ENCODE results near the gene ZKSCAN8.

DNA sequence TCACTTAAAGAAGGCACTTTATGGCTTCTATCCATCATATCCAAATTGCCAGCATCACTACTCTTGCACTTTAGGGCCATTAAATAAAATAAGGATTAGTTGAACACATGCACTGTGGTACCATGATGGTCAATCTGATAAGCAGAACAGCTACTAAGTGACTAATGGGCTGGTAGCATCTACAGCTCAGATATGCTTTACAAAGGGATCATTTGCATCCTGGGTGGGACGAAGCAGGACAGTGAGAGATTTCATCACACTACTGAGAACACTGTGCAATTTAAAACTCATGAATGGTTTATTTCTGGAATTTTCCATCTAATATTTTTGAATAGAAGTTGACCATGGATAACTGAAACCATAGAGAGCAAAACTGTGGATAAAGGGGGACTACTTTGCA, 58.3 kb downstream of the ZKSCAN8 start:
- no peak for TF ChIP-seq POLR2A (IDR thresholded peaks at IDR 0.05)
- TF ChIP-seq, protein P1, sequence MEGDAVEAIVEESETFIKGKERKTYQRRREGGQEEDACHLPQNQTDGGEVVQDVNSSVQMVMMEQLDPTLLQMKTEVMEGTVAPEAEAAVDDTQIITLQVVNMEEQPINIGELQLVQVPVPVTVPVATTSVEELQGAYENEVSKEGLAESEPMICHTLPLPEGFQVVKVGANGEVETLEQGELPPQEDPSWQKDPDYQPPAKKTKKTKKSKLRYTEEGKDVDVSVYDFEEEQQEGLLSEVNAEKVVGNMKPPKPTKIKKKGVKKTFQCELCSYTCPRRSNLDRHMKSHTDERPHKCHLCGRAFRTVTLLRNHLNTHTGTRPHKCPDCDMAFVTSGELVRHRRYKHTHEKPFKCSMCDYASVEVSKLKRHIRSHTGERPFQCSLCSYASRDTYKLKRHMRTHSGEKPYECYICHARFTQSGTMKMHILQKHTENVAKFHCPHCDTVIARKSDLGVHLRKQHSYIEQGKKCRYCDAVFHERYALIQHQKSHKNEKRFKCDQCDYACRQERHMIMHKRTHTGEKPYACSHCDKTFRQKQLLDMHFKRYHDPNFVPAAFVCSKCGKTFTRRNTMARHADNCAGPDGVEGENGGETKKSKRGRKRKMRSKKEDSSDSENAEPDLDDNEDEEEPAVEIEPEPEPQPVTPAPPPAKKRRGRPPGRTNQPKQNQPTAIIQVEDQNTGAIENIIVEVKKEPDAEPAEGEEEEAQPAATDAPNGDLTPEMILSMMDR (IDR thresholded peaks at IDR 0.05), result no peak

Measured in esophagus squamous epithelium (tissue), 4 donors.